OCI-LY1 (cell line): ENCODE results near the gene TACR2.

ENCODE experiments used
- CTCF ChIP-seq: fragments of 200-600 bp; sonication (generic), shearing (Covaris generic); IDR thresholded peaks from 2 replicates; pipeline ENCODE4 v1.5.1; 2017; ENCODE audit warnings: mild to moderate bottlenecking, antibody characterized with exemption, low read length, moderate library complexity, mixed read lengths
- EZH2 ChIP-seq: fragments of 200-600 bp; sonication (generic), shearing (Covaris generic); IDR thresholded peaks from 2 replicates; pipeline ENCODE4 v1.8.0; 2017; ENCODE audit warnings: borderline replicate concordance, mixed run types, mild to moderate bottlenecking, antibody characterized with exemption, low read length, moderate library complexity, mixed read lengths

GRCh38 chr10:69464801-69465401 lies 48.2 kb upstream of the TACR2 start:
- TF ChIP-seq CTCF = no peak
- no peak for TF ChIP-seq EZH2
